GM23338 (cell line): ENCODE measurements around the gene TGFBI. TPM values are rescaled to one million over a fixed set of nuclear protein-coding genes. Genes with fewer than 3 reads are reported as not detected.

ENCODE experiments used
- ATAC-seq: fragments of 200-7000 bp; cut with Tn5 transposase; 3 replicates; pipeline ENCODE4 v1.9.1; 2020
- DNase-seq: peaks from one replicate; pipeline ENCODE4 v3.0.0-alpha.2; 2015; ENCODE audit warnings: low spot score
- H2AFZ ChIP-seq: fragments of 200-600 bp; sonication (generic); 2 replicates; pipeline ENCODE4 v1.8.0; 2016; ENCODE audit warnings: antibody characterized with exemption, mild to moderate bottlenecking, moderate library complexity
- H3F3A ChIP-seq: fragments of 200-600 bp; sonication (generic); replicated peaks from 2 replicates; pipeline ENCODE4 v1.8.0; 2017; ENCODE audit warnings: antibody characterized with exemption, mixed run types, low read depth
- H3K27ac ChIP-seq: fragments of 200-600 bp; sonication (generic); 2 replicates; pipeline ENCODE4 v1.6.1; 2016; ENCODE audit warnings: low read depth
- H3K27me3 ChIP-seq: fragments of 200-600 bp; sonication (generic); 2 replicates; pipeline ENCODE4 v1.8.0; 2016; ENCODE audit warnings: mild to moderate bottlenecking, mixed run types, moderate library complexity; ENCODE audit not compliant: insufficient read depth
- H3K36me3 ChIP-seq: fragments of 200-600 bp; sonication (generic); 2 replicates; pipeline ENCODE4 v1.8.0; 2016; ENCODE audit warnings: mild to moderate bottlenecking; ENCODE audit not compliant: insufficient read depth
- H3K4me1 ChIP-seq: fragments of 200-600 bp; sonication (generic); 2 replicates; pipeline ENCODE4 v1.8.0; 2016; ENCODE audit warnings: mild to moderate bottlenecking, moderate library complexity; ENCODE audit not compliant: insufficient read depth
- H3K4me2 ChIP-seq: fragments of 200-600 bp; sonication (generic); 2 replicates; pipeline ENCODE4 v1.7.1; 2017; ENCODE audit warnings: mixed run types
- H3K4me3 ChIP-seq: fragments of 200-600 bp; sonication (generic); 2 replicates; pipeline ENCODE4 v1.6.1; 2016; ENCODE audit warnings: mixed run types
- H3K79me2 ChIP-seq: fragments of 200-600 bp; sonication (generic); replicated peaks from 2 replicates; pipeline ENCODE4 v1.8.0; 2017; ENCODE audit warnings: mild to moderate bottlenecking; ENCODE audit not compliant: insufficient read depth
- H3K9me2 ChIP-seq: fragments of 200-600 bp; sonication (generic); 2 replicates; pipeline ENCODE4 v1.8.0; 2017; ENCODE audit not compliant: insufficient read depth
- H4K20me1 ChIP-seq: fragments of 200-600 bp; sonication (generic); replicated peaks from 2 replicates; pipeline ENCODE4 v1.8.0; 2017; ENCODE audit warnings: mild to moderate bottlenecking; ENCODE audit not compliant: insufficient read depth
- H3K27ac Mint-ChIP-seq: 2 replicates; pipeline ENCODE4 v1.8.0; 2020; ENCODE audit warnings: inconsistent platforms, mild to moderate bottlenecking, moderate library complexity, mixed read lengths
- H3K27me3 Mint-ChIP-seq: 3 replicates; pipeline ENCODE4 v1.8.0; 2022; ENCODE audit warnings: low read depth, mild to moderate bottlenecking, moderate library complexity, mixed read lengths, inconsistent platforms; ENCODE audit not compliant: insufficient read depth, poor library complexity
- H3K36me3 Mint-ChIP-seq: 3 replicates; pipeline ENCODE4 v1.8.0; 2021; ENCODE audit warnings: low read depth, mild to moderate bottlenecking, inconsistent platforms, moderate library complexity, mixed read lengths
- H3K4me1 Mint-ChIP-seq: 3 replicates; pipeline ENCODE4 v1.8.0; 2020; ENCODE audit warnings: mild to moderate bottlenecking, inconsistent platforms, mixed read lengths
- H3K4me3 Mint-ChIP-seq: 3 replicates; pipeline ENCODE4 v1.8.0; 2021; ENCODE audit warnings: moderate library complexity, mild to moderate bottlenecking, inconsistent platforms, mixed read lengths
- H3K9me3 Mint-ChIP-seq: 3 replicates; pipeline ENCODE4 v1.8.0; 2020; ENCODE audit warnings: moderate library complexity, mild to moderate bottlenecking, inconsistent platforms, mixed read lengths
- CREB1 ChIP-seq: fragments of 250-450 bp; sonication (Bioruptor Pico); IDR thresholded peaks from 2 replicates; pipeline ENCODE4 v1.5.0; 2020; ENCODE audit warnings: low read depth, mild to moderate bottlenecking, moderate library complexity
- EZH2 ChIP-seq: fragments of 200-600 bp; sonication (generic); IDR thresholded peaks from one replicate; pipeline ENCODE4 v1.8.0; 2017; ENCODE audit warnings: antibody characterized with exemption, mild to moderate bottlenecking, low read depth; ENCODE audit not compliant: unreplicated experiment
- EZH2phosphoT487 ChIP-seq: fragments of 200-600 bp; sonication (generic); IDR thresholded peaks from one replicate; pipeline ENCODE4 v1.8.1; 2018; ENCODE audit warnings: antibody characterized with exemption; ENCODE audit not compliant: unreplicated experiment
- JUNB ChIP-seq: IDR thresholded peaks from one replicate; pipeline ENCODE4 v1.6.1; 2016; ENCODE audit warnings: antibody characterized with exemption; ENCODE audit not compliant: unreplicated experiment
- NANOG ChIP-seq: IDR thresholded peaks from 2 replicates; pipeline ENCODE4 v1.6.1; 2016; ENCODE audit warnings: antibody characterized with exemption, borderline replicate concordance
- POLR2AphosphoS5 ChIP-seq: IDR thresholded peaks from 2 replicates; pipeline ENCODE4 v1.6.1; 2016; ENCODE audit warnings: antibody characterized with exemption, low read depth
- STAT1 ChIP-seq: IDR thresholded peaks from one replicate; pipeline ENCODE4 v1.6.1; 2016; ENCODE audit warnings: antibody characterized with exemption; ENCODE audit not compliant: unreplicated experiment
- ZNF114 ChIP-seq: fragments of 250-450 bp; sonication (Bioruptor Pico); IDR thresholded peaks from 2 replicates; pipeline ENCODE4 v1.5.0; 2020; ENCODE audit warnings: mild to moderate bottlenecking, moderate library complexity
- ZNF331 ChIP-seq: fragments of 250-450 bp; sonication (Bioruptor Pico); IDR thresholded peaks from 2 replicates; pipeline ENCODE4 v1.5.0; 2020; ENCODE audit warnings: low read depth, mild to moderate bottlenecking, moderate library complexity
- long read RNA-seq: library from polyadenylated mRNA; unstranded; transcript quantifications from one replicate; pipeline ENCODE4 v2.0.0, GENCODE V29; 2020; ENCODE audit not compliant: unreplicated experiment
- polyA plus RNA-seq: library from polyadenylated mRNA; unstranded; fragments of >200 nt; fragmentation: Nextera tagmentation; extraction: Ambion mirVana; gene quantifications from 2 replicates; pipeline ENCODE4 v1.2.1, GENCODE V29; 2016
- total RNA-seq: library from RNA; depleted of rRNA; stranded (reverse); fragments of >200 nt; shearing (Covaris generic); gene quantifications from 2 replicates; pipeline ENCODE4 v1.2.3, GENCODE V29; 2014; rRNA removed
- TF ChIP-seq, protein P1 (sequence below), 2 experiments: fragments of 200-600 bp in 1 of 2; sonication (generic) in 1 of 2; conservative IDR thresholded peaks; 2 replicates each; pipeline versions ENCODE4 v1.5.1 to v1.6.1; 2016 to 2017; ENCODE audit warnings: antibody characterized with exemption in 2 of 2, low read depth in 2 of 2, mild to moderate bottlenecking in 2 of 2, moderate library complexity in 1 of 2
- TF ChIP-seq, protein P2 (sequence below): fragments of 250-450 bp; sonication (Bioruptor Pico); IDR thresholded peaks from 2 replicates; pipeline ENCODE4 v1.5.0; 2020; ENCODE audit warnings: mild to moderate bottlenecking, moderate library complexity
- TF ChIP-seq, protein P3 (sequence below): IDR thresholded peaks from one replicate; pipeline ENCODE4 v1.6.1; 2018; ENCODE audit warnings: antibody characterized with exemption; ENCODE audit not compliant: unreplicated experiment

The TGFBI gene
- total RNA-seq (8.2 and 8.9 TPM in 2 replicates), polyA plus RNA-seq (8.0 and 9.4 TPM in 2 replicates)
- long read RNA-seq, partial matches to known transcripts, result 1 of 7 reads
- long read RNA-seq, other reads (novel, unspliced or antisense), result 2 of 7 reads

DNA sequence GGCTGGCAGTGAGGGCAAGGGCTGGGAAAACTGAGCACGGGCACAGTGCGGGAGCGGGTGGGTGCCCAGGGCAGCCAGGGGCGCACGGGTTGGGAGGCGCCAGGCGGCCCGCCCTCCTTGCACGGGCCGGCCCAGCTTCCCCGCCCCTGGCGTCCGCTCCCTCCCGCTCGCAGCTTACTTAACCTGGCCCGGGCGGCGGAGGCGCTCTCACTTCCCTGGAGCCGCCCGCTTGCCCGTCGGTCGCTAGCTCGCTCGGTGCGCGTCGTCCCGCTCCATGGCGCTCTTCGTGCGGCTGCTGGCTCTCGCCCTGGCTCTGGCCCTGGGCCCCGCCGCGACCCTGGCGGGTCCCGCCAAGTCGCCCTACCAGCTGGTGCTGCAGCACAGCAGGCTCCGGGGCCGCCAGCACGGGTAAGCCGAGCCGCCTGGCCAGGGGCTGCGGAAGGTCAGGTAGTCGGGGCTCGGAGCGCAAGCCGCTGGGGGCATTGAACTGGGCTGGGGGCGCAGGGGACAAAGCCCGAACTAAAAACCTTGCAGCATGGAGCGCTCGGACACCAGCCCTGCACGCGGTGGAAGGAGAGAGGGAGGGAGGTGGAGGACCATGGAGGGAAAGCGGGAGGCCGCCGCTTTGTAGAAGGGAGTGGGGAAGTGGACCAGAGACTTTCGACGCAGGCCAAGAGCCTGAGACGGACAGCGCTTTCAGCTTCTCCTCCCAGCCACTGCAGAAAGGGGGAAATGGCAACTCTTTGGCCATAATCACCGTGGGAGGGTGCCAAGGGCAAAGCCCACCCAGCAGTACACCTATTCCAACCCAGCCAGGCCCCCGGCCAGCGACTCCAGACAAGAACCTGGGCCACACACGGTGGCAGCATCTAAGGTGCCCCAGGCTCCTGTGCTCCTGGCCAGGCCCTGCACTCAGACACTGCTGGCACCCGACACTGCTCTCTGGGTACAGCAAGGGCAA, at the start of gene TGFBI:
Gene TGFBI, plus strand, starts transcription at position 207 of the 961 bp plus-strand sequence. Its CDS starts 68 bp downstream, at position 275.
- H3K4me2 ChIP-seq, result peak within 1 kb of the TSS; percentile 90
- Mint-ChIP-seq H3K4me1 (peaks cover 9% of the 10 kb centered on the region; the same call in 2 of the 3 replicates), H3K36me3 (no peaks in the 10 kb centered on the region), H3K4me3 (peak within 1 kb of the TSS; percentile 77), H3K27me3 (peaks cover 33% of the 10 kb centered on the region), H3K27ac (no peak within 1 kb of the TSS), H3K9me3 (no peaks in the 10 kb centered on the region)
- peak within 1 kb of the TSS; percentile 78 for H3K4me3 ChIP-seq
- ATAC-seq, result peak; percentile 94
- H3K4me1 ChIP-seq, result peaks cover 2% of the 10 kb centered on the region; the same call in 1 of the 2 replicates
- peaks cover 43% of the 10 kb centered on the region for H3K27me3 ChIP-seq
- H4K20me1 ChIP-seq, result no peaks in the 10 kb centered on the region; the same call in 1 of the 2 replicates
- peak within 1 kb of the TSS; percentile 98 for H2AFZ ChIP-seq
- peak; percentile 92 for DNase-seq
- no peak within 1 kb of the TSS for H3K27ac ChIP-seq
- no peaks in the 10 kb centered on the region; the same call in 1 of the 2 replicates for H3K36me3 ChIP-seq
- no peaks in the 10 kb centered on the region for H3F3A ChIP-seq
- H3K9me2 ChIP-seq, result no peaks in the 10 kb centered on the region
- no peaks in the 10 kb centered on the region for H3K79me2 ChIP-seq
- TF ChIP-seq ZNF114 (CRISPR knock-in tag), result no peak
- TF ChIP-seq EZH2, result peak; percentile 56
- TF ChIP-seq CREB1 (CRISPR knock-in tag), result no peak
- TF ChIP-seq EZH2phosphoT487, result no peak
- no peak for TF ChIP-seq JUNB
- no peak for TF ChIP-seq NANOG
- no peak for TF ChIP-seq ZNF331 (CRISPR knock-in tag)
- TF ChIP-seq, protein P1, sequence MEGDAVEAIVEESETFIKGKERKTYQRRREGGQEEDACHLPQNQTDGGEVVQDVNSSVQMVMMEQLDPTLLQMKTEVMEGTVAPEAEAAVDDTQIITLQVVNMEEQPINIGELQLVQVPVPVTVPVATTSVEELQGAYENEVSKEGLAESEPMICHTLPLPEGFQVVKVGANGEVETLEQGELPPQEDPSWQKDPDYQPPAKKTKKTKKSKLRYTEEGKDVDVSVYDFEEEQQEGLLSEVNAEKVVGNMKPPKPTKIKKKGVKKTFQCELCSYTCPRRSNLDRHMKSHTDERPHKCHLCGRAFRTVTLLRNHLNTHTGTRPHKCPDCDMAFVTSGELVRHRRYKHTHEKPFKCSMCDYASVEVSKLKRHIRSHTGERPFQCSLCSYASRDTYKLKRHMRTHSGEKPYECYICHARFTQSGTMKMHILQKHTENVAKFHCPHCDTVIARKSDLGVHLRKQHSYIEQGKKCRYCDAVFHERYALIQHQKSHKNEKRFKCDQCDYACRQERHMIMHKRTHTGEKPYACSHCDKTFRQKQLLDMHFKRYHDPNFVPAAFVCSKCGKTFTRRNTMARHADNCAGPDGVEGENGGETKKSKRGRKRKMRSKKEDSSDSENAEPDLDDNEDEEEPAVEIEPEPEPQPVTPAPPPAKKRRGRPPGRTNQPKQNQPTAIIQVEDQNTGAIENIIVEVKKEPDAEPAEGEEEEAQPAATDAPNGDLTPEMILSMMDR (conservative IDR thresholded peaks at IDR 0.05; ENCODE audit: low read depth in 2 of 2), result peak in 1 of 2 experiments; percentile 20; a peak in 2 of 4 replicates
- peak; percentile 39; the same call in 1 of the 2 replicates for TF ChIP-seq POLR2AphosphoS5
- TF ChIP-seq STAT1, result no peak
- TF ChIP-seq, protein P2, sequence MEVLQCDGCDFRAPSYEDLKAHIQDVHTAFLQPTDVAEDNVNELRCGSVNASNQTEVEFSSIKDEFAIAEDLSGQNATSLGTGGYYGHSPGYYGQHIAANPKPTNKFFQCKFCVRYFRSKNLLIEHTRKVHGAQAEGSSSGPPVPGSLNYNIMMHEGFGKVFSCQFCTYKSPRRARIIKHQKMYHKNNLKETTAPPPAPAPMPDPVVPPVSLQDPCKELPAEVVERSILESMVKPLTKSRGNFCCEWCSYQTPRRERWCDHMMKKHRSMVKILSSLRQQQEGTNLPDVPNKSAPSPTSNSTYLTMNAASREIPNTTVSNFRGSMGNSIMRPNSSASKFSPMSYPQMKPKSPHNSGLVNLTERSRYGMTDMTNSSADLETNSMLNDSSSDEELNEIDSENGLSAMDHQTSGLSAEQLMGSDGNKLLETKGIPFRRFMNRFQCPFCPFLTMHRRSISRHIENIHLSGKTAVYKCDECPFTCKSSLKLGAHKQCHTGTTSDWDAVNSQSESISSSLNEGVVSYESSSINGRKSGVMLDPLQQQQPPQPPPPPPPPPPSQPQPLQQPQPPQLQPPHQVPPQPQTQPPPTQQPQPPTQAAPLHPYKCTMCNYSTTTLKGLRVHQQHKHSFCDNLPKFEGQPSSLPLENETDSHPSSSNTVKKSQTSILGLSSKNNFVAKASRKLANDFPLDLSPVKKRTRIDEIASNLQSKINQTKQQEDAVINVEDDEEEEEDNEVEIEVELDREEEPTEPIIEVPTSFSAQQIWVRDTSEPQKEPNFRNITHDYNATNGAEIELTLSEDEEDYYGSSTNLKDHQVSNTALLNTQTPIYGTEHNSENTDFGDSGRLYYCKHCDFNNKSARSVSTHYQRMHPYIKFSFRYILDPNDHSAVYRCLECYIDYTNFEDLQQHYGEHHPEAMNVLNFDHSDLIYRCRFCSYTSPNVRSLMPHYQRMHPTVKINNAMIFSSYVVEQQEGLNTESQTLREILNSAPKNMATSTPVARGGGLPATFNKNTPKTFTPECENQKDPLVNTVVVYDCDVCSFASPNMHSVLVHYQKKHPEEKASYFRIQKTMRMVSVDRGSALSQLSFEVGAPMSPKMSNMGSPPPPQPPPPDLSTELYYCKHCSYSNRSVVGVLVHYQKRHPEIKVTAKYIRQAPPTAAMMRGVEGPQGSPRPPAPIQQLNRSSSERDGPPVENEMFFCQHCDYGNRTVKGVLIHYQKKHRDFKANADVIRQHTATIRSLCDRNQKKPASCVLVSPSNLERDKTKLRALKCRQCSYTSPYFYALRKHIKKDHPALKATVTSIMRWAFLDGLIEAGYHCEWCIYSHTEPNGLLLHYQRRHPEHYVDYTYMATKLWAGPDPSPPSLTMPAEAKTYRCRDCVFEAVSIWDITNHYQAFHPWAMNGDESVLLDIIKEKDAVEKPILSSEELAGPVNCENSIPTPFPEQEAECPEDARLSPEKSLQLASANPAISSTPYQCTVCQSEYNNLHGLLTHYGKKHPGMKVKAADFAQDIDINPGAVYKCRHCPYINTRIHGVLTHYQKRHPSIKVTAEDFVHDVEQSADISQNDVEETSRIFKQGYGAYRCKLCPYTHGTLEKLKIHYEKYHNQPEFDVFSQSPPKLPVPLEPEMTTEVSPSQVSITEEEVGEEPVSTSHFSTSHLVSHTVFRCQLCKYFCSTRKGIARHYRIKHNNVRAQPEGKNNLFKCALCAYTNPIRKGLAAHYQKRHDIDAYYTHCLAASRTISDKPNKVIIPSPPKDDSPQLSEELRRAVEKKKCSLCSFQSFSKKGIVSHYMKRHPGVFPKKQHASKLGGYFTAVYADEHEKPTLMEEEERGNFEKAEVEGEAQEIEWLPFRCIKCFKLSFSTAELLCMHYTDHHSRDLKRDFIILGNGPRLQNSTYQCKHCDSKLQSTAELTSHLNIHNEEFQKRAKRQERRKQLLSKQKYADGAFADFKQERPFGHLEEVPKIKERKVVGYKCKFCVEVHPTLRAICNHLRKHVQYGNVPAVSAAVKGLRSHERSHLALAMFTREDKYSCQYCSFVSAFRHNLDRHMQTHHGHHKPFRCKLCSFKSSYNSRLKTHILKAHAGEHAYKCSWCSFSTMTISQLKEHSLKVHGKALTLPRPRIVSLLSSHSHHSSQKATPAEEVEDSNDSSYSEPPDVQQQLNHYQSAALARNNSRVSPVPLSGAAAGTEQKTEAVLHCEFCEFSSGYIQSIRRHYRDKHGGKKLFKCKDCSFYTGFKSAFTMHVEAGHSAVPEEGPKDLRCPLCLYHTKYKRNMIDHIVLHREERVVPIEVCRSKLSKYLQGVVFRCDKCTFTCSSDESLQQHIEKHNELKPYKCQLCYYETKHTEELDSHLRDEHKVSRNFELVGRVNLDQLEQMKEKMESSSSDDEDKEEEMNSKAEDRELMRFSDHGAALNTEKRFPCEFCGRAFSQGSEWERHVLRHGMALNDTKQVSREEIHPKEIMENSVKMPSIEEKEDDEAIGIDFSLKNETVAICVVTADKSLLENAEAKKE (CRISPR knock-in tag), result no peak
- TF ChIP-seq, protein P3, sequence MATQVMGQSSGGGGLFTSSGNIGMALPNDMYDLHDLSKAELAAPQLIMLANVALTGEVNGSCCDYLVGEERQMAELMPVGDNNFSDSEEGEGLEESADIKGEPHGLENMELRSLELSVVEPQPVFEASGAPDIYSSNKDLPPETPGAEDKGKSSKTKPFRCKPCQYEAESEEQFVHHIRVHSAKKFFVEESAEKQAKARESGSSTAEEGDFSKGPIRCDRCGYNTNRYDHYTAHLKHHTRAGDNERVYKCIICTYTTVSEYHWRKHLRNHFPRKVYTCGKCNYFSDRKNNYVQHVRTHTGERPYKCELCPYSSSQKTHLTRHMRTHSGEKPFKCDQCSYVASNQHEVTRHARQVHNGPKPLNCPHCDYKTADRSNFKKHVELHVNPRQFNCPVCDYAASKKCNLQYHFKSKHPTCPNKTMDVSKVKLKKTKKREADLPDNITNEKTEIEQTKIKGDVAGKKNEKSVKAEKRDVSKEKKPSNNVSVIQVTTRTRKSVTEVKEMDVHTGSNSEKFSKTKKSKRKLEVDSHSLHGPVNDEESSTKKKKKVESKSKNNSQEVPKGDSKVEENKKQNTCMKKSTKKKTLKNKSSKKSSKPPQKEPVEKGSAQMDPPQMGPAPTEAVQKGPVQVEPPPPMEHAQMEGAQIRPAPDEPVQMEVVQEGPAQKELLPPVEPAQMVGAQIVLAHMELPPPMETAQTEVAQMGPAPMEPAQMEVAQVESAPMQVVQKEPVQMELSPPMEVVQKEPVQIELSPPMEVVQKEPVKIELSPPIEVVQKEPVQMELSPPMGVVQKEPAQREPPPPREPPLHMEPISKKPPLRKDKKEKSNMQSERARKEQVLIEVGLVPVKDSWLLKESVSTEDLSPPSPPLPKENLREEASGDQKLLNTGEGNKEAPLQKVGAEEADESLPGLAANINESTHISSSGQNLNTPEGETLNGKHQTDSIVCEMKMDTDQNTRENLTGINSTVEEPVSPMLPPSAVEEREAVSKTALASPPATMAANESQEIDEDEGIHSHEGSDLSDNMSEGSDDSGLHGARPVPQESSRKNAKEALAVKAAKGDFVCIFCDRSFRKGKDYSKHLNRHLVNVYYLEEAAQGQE, result no peak
